Fibroblast of skin of left quadriceps (primary cell): ENCODE measurements around the gene PRKCE.

ENCODE experiments used
- DNase-seq, 2 experiments: peaks; one replicate each; pipeline ENCODE4 v3.0.0-alpha.2; 2013; ENCODE audit warnings: low read depth in 2 of 2

PRKCE gene

GRCh38 chr2:45755585-45756335 lies 104.3 kb downstream of the PRKCE start:
- DNase-seq, result peak; percentile 81 to 83

GRCh38 chr2:45758018-45758417 lies 106.5 kb downstream of the PRKCE start:
- no peak for DNase-seq

- DNase-seq, result peak in 1 of 2 experiments; percentile 61
These were observed 107.9 kb downstream of the PRKCE start for GRCh38 chr2:45759310-45759851.

GRCh38 chr2:45761635-45762034 lies 110.2 kb downstream of the PRKCE start:
- DNase-seq, result no peak

GRCh38 chr2:45763255-45763654 lies 111.8 kb downstream of the PRKCE start:
- no peak for DNase-seq

- DNase-seq, result no peak
These were observed 112.3 kb downstream of the PRKCE start for GRCh38 chr2:45763797-45764196.

GRCh38 chr2:45765007-45765727 lies 113.7 kb downstream of the PRKCE start:
- DNase-seq, result no peak

GRCh38 chr2:45765728-45766254 lies 114.3 kb downstream of the PRKCE start:
- no peak for DNase-seq

GRCh38 chr2:45768208-45768607 lies 116.7 kb downstream of the PRKCE start:
- DNase-seq, result no peak

GRCh38 chr2:45769056-45769455 lies 117.6 kb downstream of the PRKCE start:
- no peak for DNase-seq

GRCh38 chr2:45769854-45770576 lies 118.5 kb downstream of the PRKCE start:
- DNase-seq, result no peak

- no peak for DNase-seq
These were observed 119.3 kb downstream of the PRKCE start for GRCh38 chr2:45770811-45771210.

GRCh38 chr2:45771261-45771660 lies 119.8 kb downstream of the PRKCE start:
- no peak for DNase-seq

- no peak for DNase-seq
These were observed 120.6 kb downstream of the PRKCE start for GRCh38 chr2:45772038-45772437.

- DNase-seq, result no peak
These were observed 122.4 kb downstream of the PRKCE start for GRCh38 chr2:45773909-45774308.

GRCh38 chr2:45774688-45775244 lies 123.3 kb downstream of the PRKCE start:
- no peak for DNase-seq

- DNase-seq, result peak in 1 of 2 experiments; percentile 49
These were observed 124.9 kb downstream of the PRKCE start for GRCh38 chr2:45776160-45776955.

- DNase-seq, result no peak
These were observed 126.7 kb downstream of the PRKCE start for GRCh38 chr2:45777996-45778719.

- DNase-seq, result no peak
These were observed 127.3 kb downstream of the PRKCE start for GRCh38 chr2:45778720-45779171.
